Measurements from ENCODE around the gene LRRC1. TPM values are rescaled to one million over a fixed set of nuclear protein-coding genes. Genes with fewer than 3 reads are reported as not detected.

The LRRC1 gene
- total and polyA plus RNA-seq, 2 of the 8 experiments (the other 6 are each of a cell fraction or from before 2014, with no cell fraction given) = 6.7 to 15.9 TPM

GRCh38 chr6:53899512-53899911 is 104.7 kb downstream of the LRRC1 start (continued):
- TF ChIP-seq CTCF (IDR thresholded peaks at IDR 0.05; ENCODE audit: control extremely low read depth in 1 of 3, insufficient read depth in 1 of 3, low read depth in 1 of 3, low read length in 3 of 3) (no peak), NRF1 (IDR thresholded peaks at IDR 0.05; ENCODE audit: low read depth, low read length) (no peak)
